ENCODE measurements around the gene CDH6.
"Not testable (repeated sequence)": the region's sequence is repeated elsewhere in the genome, so short reads cannot be mapped to it uniquely, and the experiment has no call there.

The CDH6 gene

GRCh38 chr5:31328040-31328733 is 134.7 kb downstream of the CDH6 start:
- no peak for DNase-seq (ENCODE audit: low spot score)

- no peak for DNase-seq (ENCODE audit: low spot score)
These were observed 136.2 kb downstream of the CDH6 start for GRCh38 chr5:31329715-31330114.

- DNase-seq (ENCODE audit: low spot score) = no peak
These were observed 138.7 kb downstream of the CDH6 start for GRCh38 chr5:31332160-31332559.

GRCh38 chr5:31333475-31333874 is 140.0 kb downstream of the CDH6 start:
- no peak for DNase-seq (ENCODE audit: low spot score)

- DNase-seq (ENCODE audit: low spot score) = no peak
These were observed 140.8 kb downstream of the CDH6 start for GRCh38 chr5:31334061-31334860.

- no peak for DNase-seq (ENCODE audit: low spot score)
These were observed 142.0 kb downstream of the CDH6 start for GRCh38 chr5:31335456-31335855.

GRCh38 chr5:31343946-31344345 is 150.5 kb downstream of the CDH6 start:
- no peak for DNase-seq (ENCODE audit: low spot score)

- DNase-seq (ENCODE audit: low spot score) = no peak
These were observed 153.5 kb downstream of the CDH6 start for GRCh38 chr5:31346896-31347551.

GRCh38 chr5:31347552-31347905 is 154.0 kb downstream of the CDH6 start:
- DNase-seq (ENCODE audit: low spot score) = no peak

- no peak for DNase-seq (ENCODE audit: low spot score)
These were observed 156.9 kb downstream of the CDH6 start for GRCh38 chr5:31350395-31350794.

GRCh38 chr5:31355337-31355736 is 161.9 kb downstream of the CDH6 start:
- DNase-seq (ENCODE audit: low spot score) = no peak

- DNase-seq (ENCODE audit: low spot score) = no peak
These were observed 163.6 kb downstream of the CDH6 start for GRCh38 chr5:31357038-31357437.

GRCh38 chr5:31359839-31360238 is 166.4 kb downstream of the CDH6 start:
- no peak for DNase-seq (ENCODE audit: low spot score)

GRCh38 chr5:31361234-31361633 is 167.7 kb downstream of the CDH6 start:
- DNase-seq (ENCODE audit: low spot score) = no peak

GRCh38 chr5:31361704-31362528 is 168.4 kb downstream of the CDH6 start:
- not testable (repeated sequence) for DNase-seq (ENCODE audit: low spot score)

- no peak for DNase-seq (ENCODE audit: low spot score)
These were observed 169.0 kb downstream of the CDH6 start for GRCh38 chr5:31362529-31362900.

GRCh38 chr5:31362931-31363568 is 169.6 kb downstream of the CDH6 start:
- no peak for DNase-seq (ENCODE audit: low spot score)

GRCh38 chr5:31364881-31365636 is 171.6 kb downstream of the CDH6 start:
- DNase-seq (ENCODE audit: low spot score) = no peak

GRCh38 chr5:31365776-31366175 is 172.3 kb downstream of the CDH6 start:
- no peak for DNase-seq (ENCODE audit: low spot score)

GRCh38 chr5:31366941-31367340 is 173.5 kb downstream of the CDH6 start:
- DNase-seq (ENCODE audit: low spot score) = no peak

- no peak for DNase-seq (ENCODE audit: low spot score)
These were observed 178.6 kb downstream of the CDH6 start for GRCh38 chr5:31372124-31372523.

All from putamen (tissue), 1 donor.